Osteocyte (in vitro differentiated cells): Measurements from ENCODE around the gene TRAIP. TPM values are rescaled to one million over a fixed set of nuclear protein-coding genes. Genes with fewer than 3 reads are reported as not detected.

Experiments
- DNase-seq: peaks from one replicate; pipeline ENCODE4 v3.0.0; 2021; ENCODE audit warnings: mixed read lengths; ENCODE audit not compliant: unreplicated experiment; ENCODE audit errors: extremely low spot score
- H3K27ac Mint-ChIP-seq: one replicate; pipeline ENCODE4 v1.8.0; 2021; ENCODE audit warnings: mild to moderate bottlenecking, mixed read lengths; ENCODE audit not compliant: unreplicated experiment
- H3K27me3 Mint-ChIP-seq: one replicate; pipeline ENCODE4 v1.8.0; 2021; ENCODE audit warnings: mixed read lengths; ENCODE audit not compliant: unreplicated experiment
- H3K36me3 Mint-ChIP-seq: one replicate; pipeline ENCODE4 v1.8.0; 2021; ENCODE audit warnings: mixed read lengths; ENCODE audit not compliant: unreplicated experiment
- H3K4me1 Mint-ChIP-seq: one replicate; pipeline ENCODE4 v1.8.0; 2021; ENCODE audit warnings: mixed read lengths; ENCODE audit not compliant: unreplicated experiment
- H3K4me3 Mint-ChIP-seq: one replicate; pipeline ENCODE4 v1.8.0; 2021; ENCODE audit warnings: mild to moderate bottlenecking, moderate library complexity, mixed read lengths; ENCODE audit not compliant: unreplicated experiment
- H3K9me3 Mint-ChIP-seq: one replicate; pipeline ENCODE4 v1.8.0; 2021; ENCODE audit warnings: mixed read lengths; ENCODE audit not compliant: unreplicated experiment
- CTCF ChIP-seq: fragments of 200-600 bp; sonication (generic); IDR thresholded peaks from 2 replicates; pipeline ENCODE4 v1.5.0; 2021; ENCODE audit warnings: antibody characterized with exemption, mild to moderate bottlenecking, moderate library complexity
- total RNA-seq: library from RNA; stranded (reverse); gene quantifications from 2 replicates; pipeline ENCODE4 v1.2.1, GENCODE V29; 2021

TRAIP gene
- total RNA-seq, 1 donor from 2014 or later = 3.4 TPM

GRCh38 chr3:49855662-49856061 is 702 bp downstream of the TRAIP start:
- TF ChIP-seq CTCF = no peak
- Mint-ChIP-seq H3K9me3 (no peaks in the 10 kb centered on the region), H3K27ac (no peak overlapping the region), H3K4me3 (peak overlapping the region; percentile 85), H3K36me3 (no peaks in the 10 kb centered on the region), H3K27me3 (no peaks in the 10 kb centered on the region), H3K4me1 (peaks cover 5% of the 10 kb centered on the region)
- DNase-seq = no peak

GRCh38 chr3:49845694-49846093 is 10.7 kb downstream of the TRAIP start:
- H3K9me3 Mint-ChIP-seq = no peaks in the 10 kb centered on the region
- no peak overlapping the region for H3K27ac Mint-ChIP-seq
- H3K36me3 Mint-ChIP-seq = no peaks in the 10 kb centered on the region
- DNase-seq = no peak
- no peaks in the 10 kb centered on the region for H3K4me1 Mint-ChIP-seq
- H3K4me3 Mint-ChIP-seq = no peak overlapping the region
- TF ChIP-seq CTCF = no peak
- no peaks in the 10 kb centered on the region for H3K27me3 Mint-ChIP-seq

GRCh38 chr3:49844464-49845183 is 11.7 kb downstream of the TRAIP start:
- Mint-ChIP-seq H3K27me3 (no peaks in the 10 kb centered on the region), H3K9me3 (no peaks in the 10 kb centered on the region), H3K36me3 (no peaks in the 10 kb centered on the region), H3K4me1 (no peaks in the 10 kb centered on the region), H3K27ac (no peak overlapping the region), H3K4me3 (no peak overlapping the region)
- no peak for DNase-seq
- TF ChIP-seq CTCF = no peak

GRCh38 chr3:49842843-49843517 is 13.4 kb downstream of the TRAIP start:
- Mint-ChIP-seq H3K27me3 (no peaks in the 10 kb centered on the region), H3K36me3 (no peaks in the 10 kb centered on the region), H3K4me1 (peaks cover 5% of the 10 kb centered on the region), H3K9me3 (no peaks in the 10 kb centered on the region), H3K4me3 (no peak overlapping the region), H3K27ac (no peak overlapping the region)
- no peak for TF ChIP-seq CTCF
- no peak for DNase-seq

- Mint-ChIP-seq H3K4me1 (peaks cover 5% of the 10 kb centered on the region), H3K36me3 (no peaks in the 10 kb centered on the region), H3K4me3 (no peak overlapping the region), H3K9me3 (no peaks in the 10 kb centered on the region), H3K27ac (no peak overlapping the region), H3K27me3 (no peaks in the 10 kb centered on the region)
- no peak for TF ChIP-seq CTCF
- no peak for DNase-seq
Observed at GRCh38 chr3:49841806-49842205, 14.6 kb downstream of the TRAIP start.
